GM18498 (cell line): ENCODE measurements around the gene AMN1.
"Not testable (repeated sequence)": the region's sequence is repeated elsewhere in the genome, so short reads cannot be mapped to it uniquely, and the experiment has no call there.

ENCODE experiments used
- ATAC-seq: cut with Tn5 transposase; IDR thresholded peaks from one replicate; pipeline ENCODE4 v1.9.1; 2021; ENCODE audit warnings: mild to moderate bottlenecking, moderate library complexity; ENCODE audit not compliant: unreplicated experiment

Gene AMN1

DNA sequence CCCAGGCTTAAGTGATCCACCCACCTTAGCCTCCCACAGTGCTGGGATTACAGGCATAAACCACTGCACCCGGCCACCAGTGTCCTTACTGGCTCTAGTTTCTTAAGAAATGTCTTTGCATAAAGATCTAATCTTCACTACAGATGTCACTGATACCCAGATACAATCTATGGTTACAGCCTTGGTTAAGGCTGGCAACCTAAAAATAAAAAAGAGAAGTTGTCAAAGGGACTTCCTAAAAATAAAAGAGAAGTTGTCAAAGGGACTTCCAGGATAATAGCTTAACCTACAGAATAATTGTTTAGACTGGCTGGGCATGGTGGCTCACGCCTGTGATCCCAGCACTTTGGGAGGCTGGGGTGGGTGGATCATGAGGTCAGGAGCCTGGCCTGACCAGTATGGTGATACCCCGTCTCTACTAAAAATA is 41.7 kb downstream of the AMN1 start:
- peak; percentile 86 for ATAC-seq

DNA sequence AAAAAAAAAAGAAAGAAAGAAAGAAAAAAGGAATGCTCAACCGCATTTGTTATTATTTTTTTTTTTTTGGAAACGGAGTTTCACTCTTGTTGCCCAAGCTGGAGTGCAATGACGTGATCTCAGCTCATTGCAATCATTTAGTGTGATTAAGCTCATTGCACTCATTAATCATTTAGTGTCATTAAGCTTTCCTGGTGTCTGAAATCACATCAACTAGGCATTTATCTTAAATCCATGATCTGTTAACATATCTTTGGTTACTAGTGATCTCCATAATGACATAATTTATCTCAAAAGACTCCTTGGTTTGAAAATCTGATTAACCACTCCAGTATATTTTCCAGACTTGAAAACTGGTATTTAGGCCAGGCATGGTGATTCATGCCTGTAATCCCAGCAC is 43.0 kb downstream of the AMN1 start:
- no peak for ATAC-seq

DNA sequence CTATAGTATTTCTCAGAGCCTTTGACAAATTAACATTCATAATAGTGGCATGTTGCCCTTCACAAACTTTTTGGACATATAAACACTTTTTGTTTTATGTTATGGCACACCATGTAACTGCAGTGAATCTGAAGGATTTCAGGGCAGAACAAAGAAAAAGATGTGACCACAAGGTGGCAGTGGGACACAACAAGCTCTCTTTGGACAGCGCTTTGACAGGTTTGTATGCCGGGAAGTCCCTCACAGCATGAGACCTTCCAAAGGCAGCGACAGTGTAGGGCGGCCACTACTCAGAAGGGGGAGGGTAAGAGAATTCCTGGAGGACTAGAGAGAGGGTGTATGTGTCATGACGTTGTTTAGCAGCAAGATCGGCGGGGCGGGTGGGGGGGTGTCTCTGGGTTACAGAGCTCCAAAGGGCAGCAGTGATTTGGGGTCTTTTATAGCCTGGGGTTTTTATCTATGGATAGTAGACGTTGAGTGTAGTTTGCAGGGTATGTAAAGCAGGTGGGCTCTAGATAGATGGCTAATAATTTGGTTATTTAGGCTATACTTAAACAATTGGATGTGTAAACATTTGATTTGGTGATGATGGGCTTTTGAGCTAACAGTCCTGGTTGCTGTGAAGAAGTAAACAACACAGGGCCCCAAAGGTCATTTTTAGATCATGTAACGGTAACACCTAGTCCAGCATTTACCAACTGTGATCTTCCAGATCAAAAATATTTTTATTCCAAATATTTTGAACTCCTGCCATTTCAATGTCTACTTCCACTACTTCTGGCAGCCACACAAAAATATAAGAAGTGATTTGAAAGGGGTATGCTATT is 46.5 kb downstream of the AMN1 start:
- ATAC-seq = peak; percentile 70

DNA sequence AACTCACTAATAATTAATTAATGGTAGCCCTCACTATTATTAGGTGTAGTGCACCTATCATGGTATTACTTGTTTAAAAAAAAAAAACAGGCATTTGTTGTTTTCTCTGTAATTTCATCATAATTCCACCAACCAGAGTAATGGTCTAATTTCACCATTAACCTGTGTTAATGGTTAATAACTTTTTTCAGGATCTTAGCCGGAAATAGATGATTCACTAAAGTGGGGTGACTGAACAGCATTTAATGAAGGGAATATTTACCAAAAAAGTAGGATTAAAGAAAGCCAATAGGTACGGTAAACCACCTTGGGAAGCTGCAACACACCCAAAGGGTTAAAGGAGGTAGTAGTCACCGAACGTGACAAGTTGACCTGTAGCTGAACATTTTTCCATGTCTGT is 56.3 kb downstream of the AMN1 start:
- ATAC-seq = no peak

DNA sequence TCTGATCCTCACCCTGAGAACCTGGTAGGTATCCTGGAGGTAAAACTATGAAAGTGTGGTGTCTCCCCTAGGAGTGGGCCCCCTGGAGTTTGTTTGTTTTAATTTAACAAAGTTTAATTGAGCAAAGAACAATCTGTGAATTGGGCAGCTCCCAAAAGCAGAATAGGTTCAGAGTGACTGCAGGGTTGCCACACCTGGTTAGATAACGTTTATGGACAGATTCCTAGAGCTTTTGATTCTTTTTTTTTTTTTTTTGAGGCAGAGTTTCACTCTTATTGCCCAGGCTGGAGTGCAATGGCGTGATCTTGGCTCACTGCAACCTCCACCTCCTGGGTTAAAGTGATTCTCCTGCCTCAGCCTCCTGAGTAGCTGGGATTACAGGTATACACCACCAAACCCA is 59.2 kb downstream of the AMN1 start:
- not testable (repeated sequence) for ATAC-seq

DNA sequence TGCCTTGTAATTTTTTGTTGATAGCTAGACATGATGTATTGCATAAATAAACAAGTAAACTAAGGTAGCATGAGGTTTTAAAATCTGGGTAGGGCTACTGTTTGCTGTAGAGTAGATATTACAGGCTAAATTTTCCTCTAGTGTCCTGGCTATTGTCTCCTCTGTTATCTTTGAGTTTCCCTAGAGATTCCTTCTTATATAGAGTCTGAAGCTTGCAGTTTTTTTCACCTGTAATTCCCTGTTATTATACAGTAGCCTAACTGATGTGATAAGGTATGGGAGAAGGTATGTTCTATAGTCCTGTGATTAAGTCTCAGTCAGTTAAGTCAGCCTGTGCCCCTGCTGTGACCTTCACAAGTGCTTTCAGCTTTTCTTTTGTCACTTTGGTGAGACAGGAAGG is 59.8 kb downstream of the AMN1 start:
- no peak for ATAC-seq

DNA sequence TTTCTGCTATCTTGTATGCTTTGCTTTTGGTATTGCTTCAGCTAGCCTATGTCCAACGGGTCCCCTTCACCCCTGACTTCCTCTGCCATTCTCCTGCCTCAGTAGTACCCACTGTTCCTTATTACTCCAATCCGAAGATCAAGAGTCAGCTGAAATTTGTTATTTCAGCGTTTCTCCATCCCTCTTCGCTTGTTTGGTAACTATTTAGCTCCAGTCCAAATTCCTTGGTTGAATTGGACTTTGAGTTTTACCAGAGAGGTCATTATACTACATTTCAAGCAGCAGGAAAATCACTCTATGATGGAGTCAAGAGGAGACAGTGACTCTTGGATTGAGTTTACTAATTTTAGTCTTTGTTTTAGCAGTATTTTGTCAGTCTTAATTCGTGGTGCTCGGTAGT is 64.8 kb downstream of the AMN1 start:
- ATAC-seq = no peak

DNA sequence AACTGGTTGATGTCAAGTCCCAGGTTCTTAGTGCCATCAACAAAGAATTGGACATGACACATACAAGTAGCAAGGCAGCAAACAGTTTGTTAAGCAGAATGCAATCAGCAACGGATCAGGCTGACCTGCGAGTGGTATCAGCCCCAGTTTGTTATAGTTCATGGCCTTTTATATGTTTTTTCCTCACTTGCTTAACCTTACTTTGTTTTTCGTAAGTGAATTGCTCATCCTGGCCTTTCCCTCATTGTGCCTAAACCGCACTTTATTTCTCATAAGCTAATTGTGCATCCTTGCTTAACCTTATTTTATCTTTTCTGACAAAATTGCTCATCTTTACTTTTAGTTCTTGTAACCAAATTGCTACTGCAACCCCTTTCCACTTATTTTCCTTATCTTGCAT is 65.2 kb downstream of the AMN1 start:
- no peak for ATAC-seq

DNA sequence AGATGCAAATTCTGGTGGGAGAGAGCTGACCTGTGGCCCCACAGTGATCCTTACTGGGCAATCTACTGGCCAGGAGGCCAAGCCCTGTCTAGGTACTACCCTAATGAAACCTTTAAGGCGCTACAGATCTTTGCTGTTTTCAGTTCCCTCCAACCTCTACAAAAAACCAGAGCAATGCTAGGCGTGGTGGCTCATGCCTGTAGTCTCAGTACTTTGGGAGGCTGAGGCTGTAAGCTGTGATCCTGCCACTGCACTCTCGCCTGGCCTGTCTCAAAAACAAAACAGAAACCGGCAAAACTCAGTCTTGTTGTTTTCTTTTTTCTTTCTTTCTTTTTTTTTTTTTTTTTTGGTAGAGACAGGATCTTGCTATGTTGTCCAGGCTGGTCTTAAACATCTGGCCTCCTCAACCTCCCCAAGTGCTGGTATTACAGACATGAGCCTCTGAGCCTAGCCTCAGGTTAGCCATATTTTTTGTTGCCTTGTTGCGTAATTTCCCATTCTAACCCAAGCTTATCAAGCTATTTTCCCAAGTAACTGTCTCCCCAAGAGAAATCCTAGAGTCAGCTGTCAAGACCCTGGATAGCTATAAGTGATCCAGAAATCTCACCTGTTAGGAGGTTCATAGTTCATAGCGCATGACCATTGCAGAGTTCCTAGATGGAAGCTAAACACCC is 66.5 kb downstream of the AMN1 start:
- ATAC-seq = no peak

DNA sequence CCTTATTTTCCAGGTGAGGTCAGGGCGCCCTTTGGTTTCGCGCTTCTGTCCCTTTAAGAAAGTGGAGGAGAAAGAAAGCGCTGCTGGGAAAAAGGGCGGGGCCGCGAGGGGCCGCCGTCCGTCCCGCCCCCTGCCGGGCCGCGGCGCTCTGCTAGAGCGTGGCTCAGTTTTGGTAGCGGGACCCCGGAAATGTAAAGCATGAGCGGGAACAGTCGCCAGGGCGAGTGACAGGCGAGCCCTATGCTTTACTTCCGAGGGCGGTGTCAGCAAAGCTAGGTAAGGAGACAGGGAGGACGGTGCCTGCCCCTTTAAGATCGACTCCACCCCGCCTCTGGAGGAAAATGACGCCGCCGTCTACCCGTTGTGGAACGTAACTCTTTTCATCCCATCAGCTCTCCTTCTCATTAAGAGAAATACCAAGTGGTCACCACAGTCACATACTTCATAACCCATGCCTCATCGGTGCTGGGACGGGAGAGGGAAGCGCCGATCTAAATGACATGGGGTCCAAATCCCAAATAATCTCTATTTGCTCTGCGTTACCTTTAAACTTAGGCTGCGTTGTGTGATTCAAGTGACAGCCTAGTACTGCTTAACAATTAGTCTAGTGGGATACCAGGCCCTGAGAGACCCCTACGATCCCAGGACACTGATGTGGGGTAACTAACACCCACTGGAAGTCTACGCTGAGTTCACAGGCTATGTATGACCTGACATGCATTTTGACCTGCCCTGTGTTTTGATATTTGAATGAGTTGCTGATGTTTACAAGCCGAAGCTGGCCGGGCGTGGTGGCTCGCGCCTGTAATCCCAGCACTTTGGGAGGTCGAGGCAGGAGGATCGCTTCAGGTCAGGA is 69.5 kb downstream of the AMN1 start, which contains the start of gene ETFBKMT:
TSS of gene ETFBKMT (plus strand) at position 602 of the 856 bp plus-strand sequence. CDS start 2,266 bp downstream, outside the sequence.
- peak; percentile 99 for ATAC-seq

DNA sequence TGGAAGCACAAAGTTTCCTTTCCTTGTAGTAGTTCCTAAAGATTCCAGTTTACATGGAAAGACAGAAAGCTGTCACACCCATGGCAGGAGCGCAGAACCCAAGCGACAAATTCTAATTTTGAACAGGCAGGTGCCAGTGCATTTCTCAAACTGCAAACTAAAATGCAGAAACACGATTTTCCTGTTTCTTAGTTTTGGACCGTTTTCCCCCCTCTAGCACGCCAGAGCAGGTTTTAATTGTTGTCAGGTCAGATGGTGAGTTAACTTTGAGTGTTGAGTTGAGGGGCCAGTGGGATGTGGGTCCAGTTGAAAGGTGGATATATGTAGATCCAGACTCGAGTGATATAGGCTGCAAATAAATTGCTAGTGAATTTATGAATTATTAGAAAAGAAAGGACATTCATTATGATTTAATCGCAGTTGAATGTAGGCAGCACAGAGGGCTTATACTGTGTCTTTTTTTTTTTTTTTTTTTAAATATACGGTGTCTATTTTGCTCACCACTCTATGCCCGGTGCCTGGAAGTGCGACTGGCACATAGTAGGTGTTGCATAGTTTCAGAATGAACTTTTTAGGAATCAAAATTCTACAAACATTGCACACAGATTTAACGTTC is 70.2 kb downstream of the AMN1 start:
- ATAC-seq = no peak

DNA sequence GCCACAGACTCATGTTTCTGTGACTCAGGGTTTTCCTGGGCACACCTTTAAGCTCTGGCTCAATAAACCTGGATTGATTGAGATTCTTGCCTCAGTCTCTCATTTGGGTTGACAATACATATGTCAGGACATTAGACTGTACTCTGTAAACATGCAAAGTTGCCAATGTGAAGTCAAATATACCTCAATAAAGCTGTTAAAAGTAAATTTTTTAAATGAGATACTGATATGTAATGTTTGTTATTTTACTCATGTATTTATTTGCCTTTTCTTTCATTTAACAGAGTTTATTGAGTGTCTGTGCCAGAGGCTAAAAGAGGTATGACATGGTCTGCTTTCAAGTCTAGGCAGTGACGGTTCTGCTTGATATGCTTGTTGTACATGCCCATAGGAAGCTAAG is 73.0 kb downstream of the AMN1 start:
- no peak for ATAC-seq

DNA sequence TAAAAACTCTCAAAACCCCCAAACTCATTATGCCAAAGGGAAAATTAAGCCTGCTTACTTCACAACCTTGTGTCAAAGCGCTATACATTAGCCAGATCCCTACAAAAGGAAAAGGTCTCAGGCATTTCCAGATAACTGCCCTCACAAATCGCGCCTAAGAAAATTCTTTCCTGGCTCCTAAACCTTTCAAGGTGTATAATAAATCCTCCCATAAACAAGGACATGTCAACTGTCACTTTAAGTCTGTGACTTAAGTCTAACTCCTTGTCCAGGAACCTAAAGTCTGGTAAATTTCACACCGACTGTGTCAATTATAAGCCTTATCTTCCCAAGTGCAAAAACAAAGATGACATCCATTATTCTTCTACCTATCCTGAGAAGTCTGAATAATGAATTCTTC is 73.6 kb downstream of the AMN1 start:
- ATAC-seq = no peak

DNA sequence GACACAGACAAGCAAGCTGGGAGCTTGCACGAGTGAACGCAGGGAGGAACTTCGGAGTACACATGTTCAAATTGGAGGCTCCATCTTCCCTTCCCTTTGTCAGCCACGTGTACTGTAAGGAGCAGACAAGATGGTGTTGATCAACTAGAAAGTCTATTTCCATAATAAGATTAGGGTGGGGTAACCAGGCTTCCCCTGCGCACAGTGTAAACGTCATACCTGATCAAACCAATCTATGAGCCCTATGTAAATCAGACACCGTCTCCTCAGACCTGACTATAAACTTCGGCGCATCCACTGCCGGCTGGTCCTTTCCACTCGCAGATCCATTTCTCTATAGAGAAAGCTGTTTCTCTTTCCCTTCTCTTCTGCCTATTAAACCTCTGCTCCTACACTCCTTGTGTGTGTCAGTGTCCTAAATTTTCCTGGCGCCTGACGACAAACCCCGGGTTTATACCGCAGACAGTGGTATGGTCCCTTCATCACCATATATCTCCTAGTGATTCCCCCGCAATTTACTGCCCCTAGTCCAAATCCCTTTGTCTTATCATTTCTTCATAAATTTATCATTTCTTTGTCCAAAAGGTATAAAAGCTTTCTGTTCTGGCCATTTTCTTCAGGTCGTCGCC is 76.8 kb downstream of the AMN1 start:
- ATAC-seq = no peak

DNA sequence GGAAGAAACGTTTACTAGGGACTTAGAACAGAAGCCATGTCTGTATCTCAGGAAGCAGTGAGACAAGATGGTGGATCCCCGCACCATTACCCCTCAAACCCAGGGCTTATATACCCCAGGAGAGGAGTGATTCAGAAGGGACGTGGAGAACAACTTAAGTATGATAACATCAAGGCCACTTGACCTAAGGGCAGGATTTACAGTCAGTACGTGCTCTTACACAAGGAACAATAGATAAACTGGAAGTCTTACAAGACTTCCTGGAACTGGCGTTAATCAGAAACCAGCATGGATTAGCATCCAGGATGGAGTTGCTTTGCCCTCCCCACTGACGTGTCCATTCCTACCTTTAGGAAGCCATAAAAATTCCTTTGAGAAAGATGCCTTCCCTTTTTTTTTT is 77.9 kb downstream of the AMN1 start:
- ATAC-seq = no peak

DNA sequence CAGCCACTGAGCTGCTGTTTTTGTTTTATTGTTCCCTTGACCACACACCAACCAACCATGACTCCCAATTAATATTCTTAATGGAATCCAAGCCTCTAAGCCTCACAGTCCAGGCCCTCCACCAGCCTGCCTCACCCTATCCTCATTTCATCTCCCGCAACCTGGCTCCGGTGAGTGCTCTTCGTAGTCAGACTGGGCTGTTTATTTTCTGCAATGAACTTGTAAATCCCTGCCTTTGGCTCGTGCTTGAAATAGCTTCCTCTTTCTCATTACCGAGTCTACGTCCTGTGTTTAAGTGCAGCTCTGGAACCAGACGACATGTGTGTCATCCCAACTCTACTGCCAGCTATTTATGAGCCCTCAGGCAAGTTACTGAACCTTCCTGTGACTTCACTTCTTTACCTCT is 81.7 kb downstream of the AMN1 start:
- ATAC-seq = no peak

DNA sequence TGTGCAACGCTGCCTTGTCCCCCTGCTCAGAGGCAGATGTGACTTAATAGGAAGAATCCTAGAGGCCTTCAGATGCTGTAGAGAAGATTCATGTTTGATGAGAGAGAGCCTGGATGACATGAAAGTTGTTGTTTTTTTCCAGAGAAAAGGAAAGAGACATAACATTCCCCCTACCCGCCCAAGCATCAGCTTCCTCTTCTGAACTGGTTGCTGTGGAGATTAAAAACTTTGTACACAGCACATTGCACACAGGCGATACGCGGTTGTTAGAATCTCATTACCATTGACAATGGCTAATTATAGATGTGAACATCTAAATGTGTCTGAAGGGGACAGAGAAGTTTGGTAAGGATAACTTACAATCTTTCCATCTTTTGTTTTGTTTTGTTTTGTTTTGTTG is 82.9 kb downstream of the AMN1 start:
- no peak for ATAC-seq

DNA sequence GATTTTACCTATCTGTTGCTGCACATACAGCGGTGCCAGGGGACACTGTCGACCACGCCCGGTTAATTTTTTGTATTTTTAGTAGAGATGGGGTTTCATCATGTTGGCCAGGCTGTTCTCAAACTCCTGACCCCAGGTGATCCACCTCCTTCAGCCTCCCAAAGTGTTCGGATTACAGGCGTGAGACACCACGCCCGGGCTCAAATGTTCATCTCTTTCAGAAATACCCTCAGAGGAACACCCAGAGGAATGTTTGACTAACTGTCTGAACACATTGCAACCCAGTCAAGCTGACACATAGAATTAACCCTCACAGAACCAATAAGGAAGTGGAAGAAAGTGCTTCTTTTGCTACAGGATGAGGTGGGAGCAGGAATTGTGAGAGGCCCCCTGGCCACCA is 84.3 kb downstream of the AMN1 start:
- no peak for ATAC-seq

DNA sequence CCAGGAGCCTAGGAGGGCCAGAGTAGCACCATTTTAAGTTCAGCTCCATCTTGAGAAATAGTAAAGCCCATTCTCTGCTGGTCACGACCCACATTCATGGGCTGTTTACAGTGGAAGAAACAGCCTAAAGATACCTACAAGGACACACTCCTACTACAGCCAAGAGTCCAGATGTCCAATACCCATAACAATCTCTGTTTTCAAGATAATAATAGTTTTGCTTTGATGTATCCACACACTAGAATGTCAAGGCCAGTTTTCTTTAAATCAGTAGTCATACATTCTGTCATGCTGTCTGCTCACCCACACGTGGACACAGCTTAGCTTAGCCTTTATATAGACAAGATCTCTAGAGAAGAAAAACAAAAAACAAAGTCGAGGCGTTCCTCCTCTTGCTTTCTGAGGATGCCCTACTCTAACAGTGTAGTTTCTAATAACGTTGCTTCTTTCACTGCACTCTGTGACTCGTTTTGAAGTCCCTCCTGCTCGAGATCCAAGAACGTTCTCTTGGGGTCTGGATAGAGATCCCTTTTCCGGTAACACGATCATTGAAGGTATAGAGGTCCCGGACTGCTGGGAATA is 87.2 kb downstream of the AMN1 start:
- no peak for ATAC-seq

DNA sequence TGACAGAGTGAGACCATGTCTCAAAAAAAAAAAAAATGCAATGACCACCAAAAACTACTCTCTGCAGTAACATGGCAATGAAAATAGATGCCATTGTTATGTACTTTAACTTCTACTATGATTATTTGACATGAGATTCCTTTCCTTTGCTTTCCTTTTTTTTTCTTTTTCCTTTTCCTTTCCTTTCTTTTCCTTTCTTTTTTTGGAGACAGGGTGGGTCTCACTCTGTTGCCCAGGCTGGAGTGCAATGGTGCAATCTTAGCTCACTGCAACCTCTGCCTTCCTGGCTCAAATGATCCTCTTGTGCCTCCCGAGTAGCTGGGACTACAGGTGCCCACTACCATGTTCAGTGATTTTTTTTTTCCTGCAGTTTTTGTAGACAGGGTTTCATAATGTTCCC is 94.2 kb downstream of the AMN1 start:
- ATAC-seq = no peak
